ENCODE data around the gene TMEM150A.

DNA sequence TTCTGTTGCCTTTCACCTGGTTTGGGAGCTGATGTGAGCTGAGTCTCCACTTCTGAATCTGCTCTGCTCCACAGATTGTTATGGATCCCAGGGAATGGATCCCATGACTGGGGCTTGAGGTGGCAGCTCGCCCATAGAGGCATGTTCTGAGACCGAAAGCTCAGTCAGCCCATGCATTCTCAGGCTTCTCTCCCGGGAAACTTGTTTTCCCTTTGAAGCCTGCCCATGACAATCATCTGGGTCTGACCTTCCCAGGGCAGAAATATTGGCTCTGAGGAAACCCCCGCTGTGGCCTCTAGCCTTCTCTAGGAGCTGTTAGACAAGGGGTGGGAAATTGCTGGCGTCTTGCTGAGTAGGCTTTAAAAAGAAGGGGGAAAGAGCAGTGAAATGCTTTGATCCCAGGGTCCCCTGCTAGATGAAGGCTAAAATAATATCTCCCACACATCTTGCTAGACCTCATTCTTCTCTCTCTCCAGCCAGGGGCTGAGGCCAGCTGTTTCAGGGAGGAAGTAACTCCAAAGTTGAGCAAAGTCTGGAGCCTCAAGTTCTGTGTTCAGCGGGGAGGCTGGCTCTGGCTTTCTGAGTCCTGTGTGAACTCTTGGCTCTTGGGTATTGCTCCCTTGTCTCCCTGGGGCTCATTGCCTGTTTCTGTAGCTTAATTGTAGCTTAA lies 23.1 kb downstream of the TMEM150A start:
- TF ChIP-seq, protein P1, sequence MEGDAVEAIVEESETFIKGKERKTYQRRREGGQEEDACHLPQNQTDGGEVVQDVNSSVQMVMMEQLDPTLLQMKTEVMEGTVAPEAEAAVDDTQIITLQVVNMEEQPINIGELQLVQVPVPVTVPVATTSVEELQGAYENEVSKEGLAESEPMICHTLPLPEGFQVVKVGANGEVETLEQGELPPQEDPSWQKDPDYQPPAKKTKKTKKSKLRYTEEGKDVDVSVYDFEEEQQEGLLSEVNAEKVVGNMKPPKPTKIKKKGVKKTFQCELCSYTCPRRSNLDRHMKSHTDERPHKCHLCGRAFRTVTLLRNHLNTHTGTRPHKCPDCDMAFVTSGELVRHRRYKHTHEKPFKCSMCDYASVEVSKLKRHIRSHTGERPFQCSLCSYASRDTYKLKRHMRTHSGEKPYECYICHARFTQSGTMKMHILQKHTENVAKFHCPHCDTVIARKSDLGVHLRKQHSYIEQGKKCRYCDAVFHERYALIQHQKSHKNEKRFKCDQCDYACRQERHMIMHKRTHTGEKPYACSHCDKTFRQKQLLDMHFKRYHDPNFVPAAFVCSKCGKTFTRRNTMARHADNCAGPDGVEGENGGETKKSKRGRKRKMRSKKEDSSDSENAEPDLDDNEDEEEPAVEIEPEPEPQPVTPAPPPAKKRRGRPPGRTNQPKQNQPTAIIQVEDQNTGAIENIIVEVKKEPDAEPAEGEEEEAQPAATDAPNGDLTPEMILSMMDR (IDR thresholded peaks at IDR 0.05): no peak
- no peak for TF ChIP-seq POLR2A (IDR thresholded peaks at IDR 0.05)

Data from esophagus squamous epithelium (tissue), 4 donors.